GM12875 (cell line): ENCODE measurements around the gene ARRDC1.
"Not testable (repeated sequence)": the region's sequence is repeated elsewhere in the genome, so short reads cannot be mapped to it uniquely, and the experiment has no call there.

Experiments used
- H3K4me3 ChIP-seq: one replicate; pipeline ENCODE4 v1.5.1; 2011; ENCODE audit warnings: low read depth, low read length, control low read depth
- TF ChIP-seq, protein P1 (sequence below): IDR thresholded peaks from 2 replicates; pipeline ENCODE4 v1.5.1; 2011; ENCODE audit warnings: low read depth, mild to moderate bottlenecking, control low read depth, inconsistent platforms, low read length, moderate library complexity, borderline replicate concordance; ENCODE audit not compliant: insufficient read depth

Gene ARRDC1, protein sequence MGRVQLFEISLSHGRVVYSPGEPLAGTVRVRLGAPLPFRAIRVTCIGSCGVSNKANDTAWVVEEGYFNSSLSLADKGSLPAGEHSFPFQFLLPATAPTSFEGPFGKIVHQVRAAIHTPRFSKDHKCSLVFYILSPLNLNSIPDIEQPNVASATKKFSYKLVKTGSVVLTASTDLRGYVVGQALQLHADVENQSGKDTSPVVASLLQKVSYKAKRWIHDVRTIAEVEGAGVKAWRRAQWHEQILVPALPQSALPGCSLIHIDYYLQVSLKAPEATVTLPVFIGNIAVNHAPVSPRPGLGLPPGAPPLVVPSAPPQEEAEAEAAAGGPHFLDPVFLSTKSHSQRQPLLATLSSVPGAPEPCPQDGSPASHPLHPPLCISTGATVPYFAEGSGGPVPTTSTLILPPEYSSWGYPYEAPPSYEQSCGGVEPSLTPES

DNA sequence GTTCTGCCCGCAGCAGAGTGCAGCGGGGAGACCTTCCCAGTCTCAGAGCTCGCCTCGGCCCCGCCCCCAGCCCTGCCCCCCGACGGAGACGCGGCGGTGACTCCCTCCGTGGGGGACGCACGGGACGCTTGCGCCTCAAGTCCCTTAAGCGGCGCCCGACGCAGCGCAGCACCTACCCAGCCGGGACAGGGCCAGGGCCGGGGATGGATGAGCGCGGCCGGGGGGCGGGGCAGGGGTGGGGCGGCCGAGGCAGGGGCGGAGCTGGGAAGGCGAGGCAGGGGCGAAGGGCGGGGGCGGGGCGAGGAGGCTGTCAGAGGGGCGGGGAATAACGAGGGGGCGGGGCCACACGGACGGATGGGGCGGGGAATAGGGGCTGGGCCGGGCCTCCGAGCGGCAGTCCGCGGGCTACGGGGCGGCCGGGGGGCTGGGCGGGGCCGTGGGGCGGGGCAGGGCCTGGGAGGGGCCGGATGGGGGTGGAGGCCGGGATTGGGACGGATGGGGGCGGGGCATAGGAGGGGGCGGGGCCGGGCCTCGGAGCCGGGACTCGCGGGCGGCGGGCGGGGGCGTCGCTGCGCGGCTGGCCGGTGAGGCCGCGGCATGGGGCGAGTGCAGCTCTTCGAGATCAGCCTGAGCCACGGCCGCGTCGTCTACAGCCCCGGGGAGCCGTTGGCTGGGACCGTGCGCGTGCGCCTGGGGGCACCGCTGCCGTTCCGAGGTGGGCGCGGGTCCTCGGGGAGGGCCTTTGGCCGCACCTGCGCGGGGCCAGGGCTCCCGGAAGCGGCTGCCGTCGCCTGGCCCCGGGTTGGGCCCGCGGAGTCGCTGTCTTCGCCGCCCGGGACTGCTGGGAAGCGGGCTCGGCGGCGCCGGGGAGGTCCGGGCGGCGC, at the start of gene ARRDC1:
Gene ARRDC1 (plus strand): TSS at position 566 of the 884 bp plus-strand sequence. CDS start 32 bp downstream, at position 598.
- TF ChIP-seq, protein P1, sequence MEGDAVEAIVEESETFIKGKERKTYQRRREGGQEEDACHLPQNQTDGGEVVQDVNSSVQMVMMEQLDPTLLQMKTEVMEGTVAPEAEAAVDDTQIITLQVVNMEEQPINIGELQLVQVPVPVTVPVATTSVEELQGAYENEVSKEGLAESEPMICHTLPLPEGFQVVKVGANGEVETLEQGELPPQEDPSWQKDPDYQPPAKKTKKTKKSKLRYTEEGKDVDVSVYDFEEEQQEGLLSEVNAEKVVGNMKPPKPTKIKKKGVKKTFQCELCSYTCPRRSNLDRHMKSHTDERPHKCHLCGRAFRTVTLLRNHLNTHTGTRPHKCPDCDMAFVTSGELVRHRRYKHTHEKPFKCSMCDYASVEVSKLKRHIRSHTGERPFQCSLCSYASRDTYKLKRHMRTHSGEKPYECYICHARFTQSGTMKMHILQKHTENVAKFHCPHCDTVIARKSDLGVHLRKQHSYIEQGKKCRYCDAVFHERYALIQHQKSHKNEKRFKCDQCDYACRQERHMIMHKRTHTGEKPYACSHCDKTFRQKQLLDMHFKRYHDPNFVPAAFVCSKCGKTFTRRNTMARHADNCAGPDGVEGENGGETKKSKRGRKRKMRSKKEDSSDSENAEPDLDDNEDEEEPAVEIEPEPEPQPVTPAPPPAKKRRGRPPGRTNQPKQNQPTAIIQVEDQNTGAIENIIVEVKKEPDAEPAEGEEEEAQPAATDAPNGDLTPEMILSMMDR = no peak
- peak within 1 kb of the TSS; percentile 72 for H3K4me3 ChIP-seq

DNA sequence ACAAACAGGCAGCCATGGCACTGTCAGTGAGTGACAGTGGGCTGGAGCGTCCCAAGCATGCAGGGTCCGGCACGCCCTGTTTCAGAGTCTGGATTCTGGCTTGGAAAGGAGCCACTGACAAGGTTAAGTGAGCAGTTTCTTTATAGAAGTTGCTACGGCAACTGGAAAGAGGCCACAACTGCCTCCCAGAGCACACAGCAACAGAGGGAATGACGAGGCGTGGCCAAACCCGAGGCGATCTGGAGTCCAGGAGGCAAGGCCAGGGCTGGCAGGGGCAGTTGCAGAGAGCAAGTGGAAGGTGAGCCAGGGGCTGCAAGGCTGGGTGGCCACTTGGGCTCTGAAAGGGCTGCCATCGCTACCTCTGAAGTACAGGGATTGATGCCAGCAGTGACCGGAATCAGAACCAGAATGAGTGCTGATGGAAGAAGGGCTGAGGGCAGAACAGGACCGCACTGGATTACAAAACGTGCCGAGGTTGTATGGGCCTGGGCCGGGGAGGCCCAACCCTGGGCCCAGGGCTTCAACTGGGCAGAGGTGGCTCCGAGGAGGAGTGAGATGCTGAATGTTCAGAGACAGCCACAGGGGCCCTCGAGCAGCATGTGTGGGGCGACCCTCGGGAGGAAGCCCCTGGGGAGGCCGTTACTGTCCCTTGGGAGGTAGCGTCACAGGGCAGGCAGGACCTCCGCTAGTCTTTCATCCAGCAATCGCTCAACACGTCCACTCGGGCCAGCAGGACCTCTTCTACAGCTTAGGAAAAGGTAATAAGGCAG, 49.2 kb upstream of the ARRDC1 start:
- H3K4me3 ChIP-seq = no peak overlapping the region

DNA sequence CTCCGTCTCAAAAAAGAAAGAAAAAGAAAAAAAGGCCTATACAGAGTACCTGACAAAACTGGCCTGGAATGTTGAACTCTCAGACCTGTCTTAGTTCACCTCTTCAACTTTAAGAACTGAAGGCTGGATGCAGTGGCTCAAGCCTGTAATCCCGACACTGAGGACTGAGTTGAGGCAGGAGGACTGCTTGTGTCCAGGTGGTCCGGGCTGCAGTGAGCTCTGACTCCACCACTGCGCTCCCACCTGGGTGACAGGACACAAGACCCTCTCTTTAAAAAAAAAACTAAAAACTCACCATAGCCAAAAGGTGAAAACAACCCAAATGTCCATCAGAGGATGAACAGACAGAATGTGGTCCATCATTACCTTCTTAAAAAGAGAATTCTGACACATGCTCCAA, 47.4 kb upstream of the ARRDC1 start:
- TF ChIP-seq, protein P1 = no peak
- no peak overlapping the region for H3K4me3 ChIP-seq

More for the DNA sequence above, 49.2 kb upstream of the ARRDC1 start:
- TF ChIP-seq, protein P1 = no peak

DNA sequence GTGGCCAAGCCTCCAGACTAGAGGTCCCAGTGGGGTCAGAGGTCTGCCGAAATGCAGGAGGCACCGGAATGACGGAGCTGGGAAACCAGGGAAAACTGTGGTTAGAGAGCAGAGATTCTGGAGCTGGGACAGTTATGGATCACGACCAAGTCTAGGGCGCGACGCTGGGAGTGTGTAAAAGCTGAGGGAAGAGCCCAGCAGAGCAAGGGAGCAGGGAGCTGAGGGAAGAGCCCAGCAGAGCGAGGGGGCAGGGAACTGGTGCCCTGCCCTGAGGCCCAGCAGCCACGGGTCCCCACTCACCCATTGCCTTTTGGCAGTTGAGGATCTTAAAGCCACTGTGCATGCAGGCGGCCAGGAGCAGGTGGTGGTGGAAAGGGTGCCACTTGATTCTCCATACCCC, 41.4 kb upstream of the ARRDC1 start:
- TF ChIP-seq, protein P1 = no peak
- no peak overlapping the region for H3K4me3 ChIP-seq

DNA sequence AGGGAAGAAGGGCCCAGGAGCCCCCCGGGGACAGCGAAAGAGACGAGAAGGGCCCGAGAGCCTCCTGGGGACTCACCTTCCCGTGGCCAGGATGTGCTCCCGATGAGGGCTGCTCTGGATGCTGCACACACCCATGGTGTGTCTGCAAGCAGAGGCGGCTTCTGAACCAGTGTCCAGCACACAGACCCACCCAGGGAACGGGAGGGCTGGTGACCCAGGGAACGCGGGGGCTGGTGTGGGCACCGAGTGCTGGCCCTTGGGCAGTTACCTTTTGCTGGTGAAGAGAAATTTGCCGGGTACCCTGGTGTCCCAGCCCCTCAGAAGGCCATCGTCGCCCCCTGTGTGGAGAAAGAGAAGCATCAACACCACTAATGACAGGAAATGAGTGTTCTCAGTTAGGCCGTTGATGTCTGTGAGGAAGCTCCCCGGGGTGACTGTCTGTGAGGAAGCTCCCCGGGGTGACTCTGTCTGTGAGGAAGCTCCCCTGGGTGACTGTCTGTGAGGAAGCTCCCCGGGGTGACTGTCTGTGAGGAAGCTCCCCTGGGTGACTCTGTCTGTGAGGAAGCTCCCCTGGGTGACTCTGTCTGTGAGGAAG, 40.6 kb upstream of the ARRDC1 start:
- TF ChIP-seq, protein P1 = no peak
- H3K4me3 ChIP-seq = no peak overlapping the region

DNA sequence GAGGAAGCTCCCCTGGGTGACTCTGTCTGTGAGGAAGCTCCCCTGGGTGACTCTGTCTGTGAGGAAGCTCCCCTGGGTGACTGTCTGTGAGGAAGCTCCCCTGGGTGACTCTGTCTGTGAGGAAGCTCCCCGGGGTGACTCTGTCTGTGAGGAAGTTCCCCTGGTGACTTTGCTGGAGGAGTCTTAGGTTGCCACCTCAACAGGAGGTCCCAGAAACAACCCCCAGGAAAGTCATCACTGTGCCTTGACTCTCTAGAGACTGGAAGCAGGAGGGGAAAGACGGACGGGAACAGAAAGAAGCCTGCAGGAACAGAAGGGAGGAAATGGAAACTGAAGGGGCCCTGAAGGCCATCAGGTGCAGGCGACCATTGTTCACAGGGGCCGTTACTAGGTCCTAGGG, 37.0 kb upstream of the ARRDC1 start:
- H3K4me3 ChIP-seq = not testable (repeated sequence)
